Sigmoid colon (tissue), 4 donors: Measurements from ENCODE around the gene SPATA6.

Experiments
- CTCF ChIP-seq, 4 experiments: fragments of 450-650 bp in 3 of 4; fragments of 200-600 bp in 1 of 4; IDR thresholded peaks; one replicate each; pipeline ENCODE4 v1.5.1; 2016 to 2019; ENCODE audit warnings: antibody characterized with exemption in 4 of 4, mild to moderate bottlenecking in 3 of 4, moderate library complexity in 2 of 4
- EP300 ChIP-seq, 4 donors: sonication (generic); formaldehyde crosslinking; IDR thresholded peaks; one replicate each; pipeline ENCODE4 v1.6.1; 2017; ENCODE audit warnings: antibody characterized with exemption in 4 of 4
- POLR2A ChIP-seq, 2 donors: fragments of 450-650 bp; IDR thresholded peaks; one replicate each; pipeline ENCODE4 v1.6.1; 2016; ENCODE audit warnings: antibody characterized with exemption in 2 of 2, mild to moderate bottlenecking in 2 of 2, moderate library complexity in 2 of 2
- POLR2AphosphoS5 ChIP-seq, 4 donors: sonication (generic); formaldehyde crosslinking; IDR thresholded peaks; one replicate each; pipeline ENCODE4 v1.6.1; 2017; ENCODE audit warnings: antibody characterized with exemption in 4 of 4

GRCh38 chr1:48285525-48285924 lies 186.5 kb downstream of the SPATA6 start:
- no peak for TF ChIP-seq EP300 (IDR thresholded peaks at IDR 0.05)
- TF ChIP-seq CTCF (IDR thresholded peaks at IDR 0.05): no peak
- no peak for TF ChIP-seq POLR2AphosphoS5 (IDR thresholded peaks at IDR 0.05)
- TF ChIP-seq POLR2A (IDR thresholded peaks at IDR 0.05): no peak
